HEK293 (cell line): ENCODE data around the gene NEMP1.
A peak's percentile ranks its signal among the peaks of the same experiment; 100 is the strongest.

ENCODE experiments used
- CTCF ChIA-PET: fragments of 350-600 bp; formaldehyde crosslinking; extraction: SDS; loops from one replicate; lab custom pipeline; 2021; ENCODE audit warnings: antibody characterized with exemption; lab: Yijun Ruan, JAX
- POLR2A ChIA-PET: fragments of 300-600 bp; formaldehyde crosslinking; extraction: SDS; loops from one replicate; lab custom pipeline; 2020; ENCODE audit warnings: antibody characterized with exemption, inconsistent platforms; lab: Yijun Ruan, JAX
- H3K27ac ChIP-seq: fragments of 200-500 bp; sonication (Bioruptor generic); 2 replicates; pipeline ENCODE4 v1.5.1; 2014; ENCODE audit warnings: low read depth, low read length, control low read depth, inconsistent platforms; ENCODE audit errors: extremely low read depth
- H3K36me3 ChIP-seq, 2 experiments: fragments of 200-500 bp in 1 of 2; sonication (Bioruptor generic) in 1 of 2; 1 replicate in 1 of 2; 2 replicates in 1 of 2; pipeline ENCODE4 v1.5.1; 2014 to 2017; ENCODE audit warnings: inconsistent platforms in 2 of 2, low read length in 2 of 2; ENCODE audit not compliant: control insufficient read depth in 2 of 2, insufficient read depth in 1 of 2
- H3K4me1 ChIP-seq: fragments of 200-500 bp; sonication (Bioruptor generic); 2 replicates; pipeline ENCODE4 v1.5.1; 2014; ENCODE audit warnings: mild to moderate bottlenecking, low read length, inconsistent platforms; ENCODE audit not compliant: control insufficient read depth, insufficient read depth
- H3K4me3 ChIP-seq: 2 replicates; pipeline ENCODE4 v1.5.1; 2011; ENCODE audit warnings: low read depth, mild to moderate bottlenecking, control low read depth, low read length, moderate library complexity
- H3K9me3 ChIP-seq: fragments of 200-500 bp; sonication (Bioruptor generic); 2 replicates; pipeline ENCODE4 v1.5.1; 2014; ENCODE audit warnings: low read depth, low read length, inconsistent platforms; ENCODE audit not compliant: control insufficient read depth, insufficient read depth
- GFI1B ChIP-seq: fragments of 450-650 bp; formaldehyde crosslinking; IDR thresholded peaks from 2 replicates; pipeline ENCODE4 v1.5.1; 2016; ENCODE audit warnings: missing biosample characterization, missing genetic modification characterization
- GLI2 ChIP-seq: fragments of 450-650 bp; formaldehyde crosslinking; IDR thresholded peaks from 2 replicates; pipeline ENCODE4; 2017; ENCODE audit warnings: missing biosample characterization, missing genetic modification characterization, low read depth, borderline replicate concordance
- REPIN1 ChIP-seq: fragments of 450-650 bp; formaldehyde crosslinking; IDR thresholded peaks from 2 replicates; pipeline ENCODE4 v1.5.1; 2017; ENCODE audit warnings: missing biosample characterization, missing genetic modification characterization, low read depth
- SALL2 ChIP-seq: fragments of 450-650 bp; formaldehyde crosslinking; IDR thresholded peaks from 2 replicates; pipeline ENCODE4 v1.5.0; 2017; ENCODE audit warnings: missing biosample characterization, mild to moderate bottlenecking, missing genetic modification characterization, borderline replicate concordance
- SCRT1 ChIP-seq: fragments of 450-650 bp; formaldehyde crosslinking; IDR thresholded peaks from 2 replicates; pipeline ENCODE4 v1.5.1; 2016; ENCODE audit warnings: missing biosample characterization, missing genetic modification characterization, borderline replicate concordance
- SP3 ChIP-seq: fragments of 450-650 bp; formaldehyde crosslinking; IDR thresholded peaks from 2 replicates; pipeline ENCODE4 v1.5.1; 2016; ENCODE audit warnings: missing biosample characterization, missing genetic modification characterization
- YY2 ChIP-seq: fragments of 450-650 bp; formaldehyde crosslinking; IDR thresholded peaks from 2 replicates; pipeline ENCODE4 v1.5.1; 2016; ENCODE audit warnings: missing biosample characterization, missing genetic modification characterization
- ZBTB26 ChIP-seq: fragments of 450-650 bp; formaldehyde crosslinking; optimal IDR thresholded peaks from 2 replicates; pipeline ENCODE3; 2016; ENCODE audit warnings: missing biosample characterization, mild to moderate bottlenecking, missing genetic modification characterization
- ZNF114 ChIP-seq: fragments of 450-650 bp; formaldehyde crosslinking; IDR thresholded peaks from 2 replicates; pipeline ENCODE4 v1.5.0; 2017; ENCODE audit warnings: missing biosample characterization, missing genetic modification characterization
- ZNF146 ChIP-seq: fragments of 450-650 bp; formaldehyde crosslinking; IDR thresholded peaks from 2 replicates; pipeline ENCODE4 v1.5.1; 2016; ENCODE audit warnings: missing biosample characterization, missing genetic modification characterization
- ZNF174 ChIP-seq: fragments of 450-650 bp; formaldehyde crosslinking; IDR thresholded peaks from 2 replicates; pipeline ENCODE4 v1.5.0; 2017; ENCODE audit warnings: missing biosample characterization, mild to moderate bottlenecking, missing genetic modification characterization
- ZNF18 ChIP-seq: fragments of 450-650 bp; formaldehyde crosslinking; IDR thresholded peaks from 2 replicates; pipeline ENCODE4 v1.5.1; 2016; ENCODE audit warnings: missing biosample characterization, missing genetic modification characterization
- ZNF184 ChIP-seq: fragments of 450-650 bp; IDR thresholded peaks from 2 replicates; pipeline ENCODE4 v1.5.1; 2018; ENCODE audit warnings: missing biosample characterization, mild to moderate bottlenecking, missing genetic modification characterization
- ZNF239 ChIP-seq: fragments of 450-650 bp; formaldehyde crosslinking; IDR thresholded peaks from 2 replicates; pipeline ENCODE4 v1.5.1; 2016; ENCODE audit warnings: missing biosample characterization, missing genetic modification characterization
- ZNF324 ChIP-seq: fragments of 450-650 bp; formaldehyde crosslinking; IDR thresholded peaks from 2 replicates; pipeline ENCODE4 v1.5.1; 2016; ENCODE audit warnings: missing biosample characterization, missing genetic modification characterization
- ZNF394 ChIP-seq: fragments of 450-650 bp; formaldehyde crosslinking; IDR thresholded peaks from 2 replicates; pipeline ENCODE4 v1.5.1; 2016; ENCODE audit warnings: missing biosample characterization, missing genetic modification characterization, mild to moderate bottlenecking, moderate library complexity, borderline replicate concordance
- ZNF398 ChIP-seq: fragments of 450-650 bp; formaldehyde crosslinking; IDR thresholded peaks from 2 replicates; pipeline ENCODE4 v1.5.1; 2017; ENCODE audit warnings: missing biosample characterization, missing genetic modification characterization
- ZNF785 ChIP-seq: fragments of 450-650 bp; formaldehyde crosslinking; IDR thresholded peaks from 2 replicates; pipeline ENCODE4 v1.5.1; 2016; ENCODE audit warnings: missing biosample characterization, missing genetic modification characterization
- ZNF791 ChIP-seq: fragments of 450-650 bp; formaldehyde crosslinking; IDR thresholded peaks from 2 replicates; pipeline ENCODE4 v1.5.1; 2016; ENCODE audit warnings: missing biosample characterization, missing genetic modification characterization
- ZSCAN23 ChIP-seq: fragments of 450-650 bp; formaldehyde crosslinking; IDR thresholded peaks from 2 replicates; pipeline ENCODE4 v1.5.1; 2016; ENCODE audit warnings: missing biosample characterization, missing genetic modification characterization
- ZSCAN4 ChIP-seq: fragments of 450-650 bp; formaldehyde crosslinking; IDR thresholded peaks from 2 replicates; pipeline ENCODE4 v1.5.1; 2017; ENCODE audit warnings: missing biosample characterization, missing genetic modification characterization
- TF ChIP-seq, protein P1 (sequence below): fragments of 450-650 bp; formaldehyde crosslinking; conservative IDR thresholded peaks from 2 replicates; pipeline ENCODE4 v1.5.1; 2016; ENCODE audit warnings: low read depth, missing biosample characterization, missing genetic modification characterization

Gene NEMP1

DNA sequence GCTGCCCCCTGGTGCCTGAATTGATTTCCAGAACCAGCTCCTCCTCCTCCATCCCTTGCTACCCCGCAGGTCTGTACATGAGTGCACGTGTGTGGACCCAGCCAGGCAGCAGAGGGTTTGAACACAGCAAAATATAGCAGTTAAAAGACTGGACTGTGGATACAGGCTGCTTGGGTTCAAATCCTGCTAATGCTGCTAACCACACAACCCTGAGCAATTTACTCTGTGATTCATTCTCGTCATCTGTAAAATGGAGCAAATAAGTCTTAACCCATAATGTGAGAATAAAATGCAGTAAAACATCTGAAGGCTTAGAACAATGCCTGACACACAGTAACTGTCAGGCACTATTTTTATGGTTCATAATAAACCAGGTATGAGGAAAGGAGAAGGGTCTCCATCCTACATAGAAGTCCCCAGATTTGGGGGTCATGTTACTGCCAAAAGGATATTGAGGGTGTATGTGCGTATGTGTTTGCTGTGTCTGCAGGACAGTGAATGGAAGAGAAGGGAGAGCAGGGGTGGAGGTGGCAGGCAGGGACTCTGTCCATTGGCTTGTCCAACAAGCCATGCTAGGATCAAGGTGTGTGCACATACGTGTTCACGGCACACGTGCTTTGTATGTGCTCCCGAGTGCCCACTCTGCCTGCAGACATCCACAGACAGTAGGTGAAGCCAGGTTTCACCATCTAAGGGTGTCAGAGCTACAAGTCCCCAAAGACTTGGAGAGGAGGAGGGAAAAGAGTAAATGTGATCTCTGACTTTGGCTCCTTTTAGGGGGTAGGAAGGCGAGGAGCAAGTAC is 34.1 kb upstream of the NEMP1 start:
- no peak overlapping the region for H3K27ac ChIP-seq
- H3K4me3 ChIP-seq = no peak overlapping the region
- H3K36me3 ChIP-seq = no peaks in the 10 kb centered on the region
- 0 out of 2 replicates have a peak, but pooled peaks cover 3% of the 10 kb centered on the region for H3K4me1 ChIP-seq
- CTCF ChIA-PET = interaction anchor here (0.6 to 6.4 kb wide), 58 partner anchors 8 to 993 kb away, joined by 3 to 135 read pairs (median 6); partner anchors contain the start of genes HSD17B6, LRP1, MYO1A and NACA
- POLR2A ChIA-PET = interaction anchor here (0.6 to 2.5 kb wide), 23 partner anchors 12 to 593 kb away, joined by 3 to 47 read pairs (median 5); partner anchors contain the start of genes LRP1, NAB2, NEMP1 and SHMT2
- TF ChIP-seq SP3 (tag by site-specific recombination) (peak; percentile 59), ZNF184 (tag by site-specific recombination) (no peak)
- no peaks in the 10 kb centered on the region for H3K9me3 ChIP-seq

DNA sequence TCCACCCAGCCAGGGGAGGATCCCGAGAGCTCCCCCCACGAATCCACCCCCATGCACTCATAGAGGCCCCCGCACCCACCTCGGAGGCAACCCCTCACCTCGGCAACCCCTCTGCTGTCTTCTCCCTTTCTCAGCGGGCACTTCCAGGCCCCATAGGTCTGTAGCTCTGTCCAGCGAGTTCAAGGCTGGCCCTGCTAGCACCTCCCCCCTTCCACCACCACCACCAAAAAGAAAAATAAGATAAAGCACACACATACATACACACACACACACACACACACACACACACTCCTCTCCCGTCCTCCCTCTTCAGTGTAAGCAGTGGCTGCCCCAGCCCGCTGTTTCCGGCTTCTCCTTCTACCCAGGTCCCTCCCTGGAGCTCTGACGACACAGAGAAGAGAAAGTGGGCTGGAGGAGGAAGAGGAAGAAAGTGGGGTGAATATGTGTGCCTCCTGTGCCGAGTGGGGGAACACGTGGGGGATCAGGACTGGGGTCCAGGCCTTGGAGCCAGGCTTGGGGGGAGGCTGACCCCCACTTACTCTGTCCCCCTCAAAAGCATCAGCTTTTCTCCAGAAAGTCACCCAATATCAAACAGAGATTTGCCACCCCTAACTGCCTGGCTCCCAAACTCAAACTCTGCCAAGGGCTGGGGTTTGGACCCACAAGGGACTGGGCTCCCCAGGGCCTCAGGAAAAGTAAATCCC is 32.6 kb upstream of the NEMP1 start, which contains the start of gene STAT6:
TSS of gene STAT6 (minus strand) at position 332 of the 704 bp plus-strand sequence. CDS start 3,084 bp downstream, outside the sequence.
- peaks cover 0 to 8% of the 10 kb centered on the region in 2 experiments; a peak in 1 of 3 replicates for H3K36me3 ChIP-seq
- H3K4me3 ChIP-seq = peak within 1 kb of the TSS; percentile 40
- H3K27ac ChIP-seq = peak within 1 kb of the TSS; percentile 67
- no peaks in the 10 kb centered on the region for H3K9me3 ChIP-seq
- ChIA-PET POLR2A (interaction anchor here (0.5 to 2.5 kb wide), 19 partner anchors 8 to 466 kb away, joined by 3 to 47 read pairs (median 6); partner anchors contain the start of genes LRP1, NAB2 and NEMP1), CTCF (interaction anchor here (0.6 to 6.4 kb wide), 54 partner anchors 10 to 597 kb away, joined by 3 to 135 read pairs (median 6); partner anchors contain the start of genes LRP1, MYO1A, NAB2 and NACA)
- 0 out of 2 replicates have a peak, but pooled peaks cover 3% of the 10 kb centered on the region for H3K4me1 ChIP-seq
- no peak for TF ChIP-seq ZNF785 (tag by site-specific recombination)
- TF ChIP-seq ZBTB26 (tag by site-specific recombination) = no peak
- no peak for TF ChIP-seq REPIN1 (tag by site-specific recombination)
- TF ChIP-seq SCRT1 (tag by site-specific recombination) = no peak
- TF ChIP-seq ZNF18 (tag by site-specific recombination) = no peak
- TF ChIP-seq ZNF791 (tag by site-specific recombination) = no peak
- TF ChIP-seq ZNF398 = peak; percentile 57; the same call in 1 of the 2 replicates
- TF ChIP-seq ZSCAN4 (tag by site-specific recombination) = peak; percentile 94
- TF ChIP-seq ZNF146 (tag by site-specific recombination) = no peak
- no peak for TF ChIP-seq ZNF114 (tag by site-specific recombination)
- TF ChIP-seq ZNF174 = no peak
- 0 out of 2 replicates have a peak, but pooled peaks have one; percentile 49 for TF ChIP-seq ZNF324
- TF ChIP-seq GLI2 = no peak
- TF ChIP-seq YY2 (tag by site-specific recombination) = 0 out of 2 replicates have a peak, but pooled peaks have one; percentile 26
- 0 out of 2 replicates have a peak, but pooled peaks have one; percentile 16 for TF ChIP-seq ZNF239 (tag by site-specific recombination)
- TF ChIP-seq ZNF394 = no peak
- no peak for TF ChIP-seq GFI1B (tag by site-specific recombination)
- peak; percentile 38; the same call in 1 of the 2 replicates for TF ChIP-seq ZSCAN23 (tag by site-specific recombination)
- TF ChIP-seq SALL2 (tag by site-specific recombination) = no peak
- TF ChIP-seq, protein P1, sequence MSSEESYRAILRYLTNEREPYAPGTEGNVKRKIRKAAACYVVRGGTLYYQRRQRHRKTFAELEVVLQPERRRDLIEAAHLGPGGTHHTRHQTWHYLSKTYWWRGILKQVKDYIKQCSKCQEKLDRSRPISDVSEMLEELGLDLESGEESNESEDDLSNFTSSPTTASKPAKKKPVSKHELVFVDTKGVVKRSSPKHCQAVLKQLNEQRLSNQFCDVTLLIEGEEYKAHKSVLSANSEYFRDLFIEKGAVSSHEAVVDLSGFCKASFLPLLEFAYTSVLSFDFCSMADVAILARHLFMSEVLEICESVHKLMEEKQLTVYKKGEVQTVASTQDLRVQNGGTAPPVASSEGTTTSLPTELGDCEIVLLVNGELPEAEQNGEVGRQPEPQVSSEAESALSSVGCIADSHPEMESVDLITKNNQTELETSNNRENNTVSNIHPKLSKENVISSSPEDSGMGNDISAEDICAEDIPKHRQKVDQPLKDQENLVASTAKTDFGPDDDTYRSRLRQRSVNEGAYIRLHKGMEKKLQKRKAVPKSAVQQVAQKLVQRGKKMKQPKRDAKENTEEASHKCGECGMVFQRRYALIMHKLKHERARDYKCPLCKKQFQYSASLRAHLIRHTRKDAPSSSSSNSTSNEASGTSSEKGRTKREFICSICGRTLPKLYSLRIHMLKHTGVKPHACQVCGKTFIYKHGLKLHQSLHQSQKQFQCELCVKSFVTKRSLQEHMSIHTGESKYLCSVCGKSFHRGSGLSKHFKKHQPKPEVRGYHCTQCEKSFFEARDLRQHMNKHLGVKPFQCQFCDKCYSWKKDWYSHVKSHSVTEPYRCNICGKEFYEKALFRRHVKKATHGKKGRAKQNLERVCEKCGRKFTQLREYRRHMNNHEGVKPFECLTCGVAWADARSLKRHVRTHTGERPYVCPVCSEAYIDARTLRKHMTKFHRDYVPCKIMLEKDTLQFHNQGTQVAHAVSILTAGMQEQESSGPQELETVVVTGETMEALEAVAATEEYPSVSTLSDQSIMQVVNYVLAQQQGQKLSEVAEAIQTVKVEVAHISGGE (tag by site-specific recombination) = no peak; the same call in 1 of the 2 replicates
